ENCODE measurements around the gene TECPR1.

TECPR1 gene

DNA sequence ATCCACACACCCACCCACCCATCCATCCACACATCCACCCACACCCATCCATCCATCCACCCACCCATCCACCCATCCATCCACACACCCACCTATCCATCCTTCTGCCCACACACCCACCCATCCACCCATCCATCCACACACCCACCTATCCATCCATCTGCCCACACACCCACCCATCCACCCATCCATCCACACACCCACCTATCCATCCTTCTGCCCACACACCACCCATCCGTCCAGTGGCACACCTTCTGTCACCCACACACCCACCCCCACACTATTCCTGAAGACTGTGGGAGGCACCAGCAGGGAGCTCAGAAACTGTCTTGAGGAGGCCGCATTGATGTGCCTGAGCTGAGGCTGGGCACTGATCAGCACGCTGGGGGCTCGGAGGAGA, 9.1 kb downstream of the TECPR1 start:
- TF ChIP-seq, protein P1, sequence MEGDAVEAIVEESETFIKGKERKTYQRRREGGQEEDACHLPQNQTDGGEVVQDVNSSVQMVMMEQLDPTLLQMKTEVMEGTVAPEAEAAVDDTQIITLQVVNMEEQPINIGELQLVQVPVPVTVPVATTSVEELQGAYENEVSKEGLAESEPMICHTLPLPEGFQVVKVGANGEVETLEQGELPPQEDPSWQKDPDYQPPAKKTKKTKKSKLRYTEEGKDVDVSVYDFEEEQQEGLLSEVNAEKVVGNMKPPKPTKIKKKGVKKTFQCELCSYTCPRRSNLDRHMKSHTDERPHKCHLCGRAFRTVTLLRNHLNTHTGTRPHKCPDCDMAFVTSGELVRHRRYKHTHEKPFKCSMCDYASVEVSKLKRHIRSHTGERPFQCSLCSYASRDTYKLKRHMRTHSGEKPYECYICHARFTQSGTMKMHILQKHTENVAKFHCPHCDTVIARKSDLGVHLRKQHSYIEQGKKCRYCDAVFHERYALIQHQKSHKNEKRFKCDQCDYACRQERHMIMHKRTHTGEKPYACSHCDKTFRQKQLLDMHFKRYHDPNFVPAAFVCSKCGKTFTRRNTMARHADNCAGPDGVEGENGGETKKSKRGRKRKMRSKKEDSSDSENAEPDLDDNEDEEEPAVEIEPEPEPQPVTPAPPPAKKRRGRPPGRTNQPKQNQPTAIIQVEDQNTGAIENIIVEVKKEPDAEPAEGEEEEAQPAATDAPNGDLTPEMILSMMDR (IDR thresholded peaks at IDR 0.05; ENCODE audit: low read length), result no peak
- TF ChIP-seq EZH2 (IDR thresholded peaks at IDR 0.05; ENCODE audit: borderline replicate concordance, low read length), result no peak
- Histone ChIP-seq H3K27me3 (ENCODE audit: insufficient read depth, low read length) (no peaks in the 10 kb centered on the region), H3K4me2 (ENCODE audit: low read length) (no peak overlapping the region), H3K36me3 (ENCODE audit: insufficient read depth, low read length) (peaks cover 6% of the 10 kb centered on the region; the same call in 1 of the 2 replicates), H3K4me1 (ENCODE audit: insufficient read depth, low read length, severe bottlenecking) (no peaks in the 10 kb centered on the region), H2AFZ (ENCODE audit: low read length) (no peak overlapping the region), H3K4me3 (ENCODE audit: low read depth, low read length, poor library complexity, severe bottlenecking) (no peak overlapping the region), H3K9me2 (ENCODE audit: low read depth, low read length) (no peaks in the 10 kb centered on the region), H3K27ac (ENCODE audit: low read depth, low read length, poor library complexity, severe bottlenecking) (no peak overlapping the region), H3K79me2 (ENCODE audit: insufficient read depth, low read length) (no peaks in the 10 kb centered on the region), H3K9ac (ENCODE audit: low read length) (no peak overlapping the region), H3K9me3 (ENCODE audit: low read length) (no peaks in the 10 kb centered on the region), H4K20me1 (ENCODE audit: insufficient read depth, low read length) (no peaks in the 10 kb centered on the region), H3F3A (ENCODE audit: insufficient read depth, low read length) (no peaks in the 10 kb centered on the region)

DNA sequence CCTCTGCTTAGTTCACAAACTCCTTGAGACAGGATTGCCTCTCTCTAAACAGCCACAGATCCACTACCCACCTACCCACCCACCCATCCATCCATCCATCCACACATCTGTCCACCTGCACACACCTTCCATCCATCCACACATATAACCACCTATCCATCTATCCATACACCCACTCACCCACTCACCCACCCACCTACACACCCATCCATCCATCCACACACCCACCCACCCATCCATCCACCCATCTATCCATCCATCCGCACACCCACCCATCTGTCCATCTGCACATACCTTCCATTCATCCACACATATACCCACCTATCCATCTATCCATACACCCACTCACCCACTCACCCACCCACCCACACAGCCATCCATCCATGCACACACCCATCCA, 9.7 kb downstream of the TECPR1 start:
- Histone ChIP-seq H3K4me3 (ENCODE audit: low read depth, low read length, poor library complexity, severe bottlenecking) (no peak overlapping the region), H3K4me1 (ENCODE audit: insufficient read depth, low read length, severe bottlenecking) (no peaks in the 10 kb centered on the region), H3K79me2 (ENCODE audit: insufficient read depth, low read length) (no peaks in the 10 kb centered on the region), H3K9ac (ENCODE audit: low read length) (no peak overlapping the region), H3F3A (ENCODE audit: insufficient read depth, low read length) (no peaks in the 10 kb centered on the region), H4K20me1 (ENCODE audit: insufficient read depth, low read length) (no peaks in the 10 kb centered on the region), H3K9me3 (ENCODE audit: low read length) (no peaks in the 10 kb centered on the region), H3K27ac (ENCODE audit: low read depth, low read length, poor library complexity, severe bottlenecking) (no peak overlapping the region), H3K27me3 (ENCODE audit: insufficient read depth, low read length) (no peaks in the 10 kb centered on the region), H2AFZ (ENCODE audit: low read length) (no peak overlapping the region), H3K36me3 (ENCODE audit: insufficient read depth, low read length) (peaks cover 6% of the 10 kb centered on the region; the same call in 1 of the 2 replicates), H3K9me2 (ENCODE audit: low read depth, low read length) (no peaks in the 10 kb centered on the region), H3K4me2 (ENCODE audit: low read length) (no peak overlapping the region)
- TF ChIP-seq EZH2 (IDR thresholded peaks at IDR 0.05; ENCODE audit: borderline replicate concordance, low read length), result no peak
- TF ChIP-seq, protein P1 (IDR thresholded peaks at IDR 0.05; ENCODE audit: low read length), result no peak

DNA sequence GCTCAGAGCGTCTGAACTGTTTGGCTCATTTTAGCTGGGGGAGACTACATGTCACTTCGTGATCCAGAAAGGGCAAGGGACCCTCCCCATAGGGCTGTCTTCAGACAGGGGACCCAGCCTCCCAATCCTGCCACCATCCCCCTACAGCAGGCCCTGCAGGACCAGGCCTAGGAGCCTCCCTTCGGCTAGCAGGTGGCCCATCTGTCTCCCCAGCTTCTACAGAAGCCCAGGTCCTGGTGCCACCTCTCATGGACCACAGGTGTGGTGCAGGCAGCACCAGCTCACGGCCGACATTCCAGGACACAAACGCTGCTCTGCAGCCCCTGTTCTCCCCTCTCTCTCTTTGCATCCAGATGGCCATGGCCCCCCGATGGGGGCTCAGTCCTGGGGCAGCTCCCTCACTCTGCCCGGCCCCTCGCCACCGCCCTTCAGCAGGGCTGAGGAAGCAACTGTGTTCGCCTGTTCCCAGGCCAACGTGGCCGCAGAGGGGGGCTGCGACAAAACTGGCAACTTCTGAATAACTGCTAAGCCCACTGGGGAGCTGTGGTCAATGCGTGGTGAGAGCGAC, 10.3 kb downstream of the TECPR1 start:
- Histone ChIP-seq H3K27ac (ENCODE audit: low read depth, low read length, poor library complexity, severe bottlenecking) (no peak overlapping the region), H3K79me2 (ENCODE audit: insufficient read depth, low read length) (no peaks in the 10 kb centered on the region), H4K20me1 (ENCODE audit: insufficient read depth, low read length) (no peaks in the 10 kb centered on the region), H3K9ac (ENCODE audit: low read length) (no peak overlapping the region), H3K27me3 (ENCODE audit: insufficient read depth, low read length) (no peaks in the 10 kb centered on the region), H3K9me2 (ENCODE audit: low read depth, low read length) (no peaks in the 10 kb centered on the region), H2AFZ (ENCODE audit: low read length) (no peak overlapping the region), H3K4me3 (ENCODE audit: low read depth, low read length, poor library complexity, severe bottlenecking) (no peak overlapping the region), H3K36me3 (ENCODE audit: insufficient read depth, low read length) (peaks cover 6% of the 10 kb centered on the region; the same call in 1 of the 2 replicates), H3K4me1 (ENCODE audit: insufficient read depth, low read length, severe bottlenecking) (no peaks in the 10 kb centered on the region), H3K9me3 (ENCODE audit: low read length) (no peaks in the 10 kb centered on the region), H3F3A (ENCODE audit: insufficient read depth, low read length) (no peaks in the 10 kb centered on the region), H3K4me2 (ENCODE audit: low read length) (no peak overlapping the region)
- TF ChIP-seq, protein P1 (IDR thresholded peaks at IDR 0.05; ENCODE audit: low read length), result no peak
